ENCODE data around the gene MMADHC. TPM values are rescaled to one million over a fixed set of nuclear protein-coding genes. Genes with fewer than 3 reads are reported as not detected.

Gene MMADHC
- total RNA-seq, 1 donor from 2014 or later, result 122 TPM

DNA sequence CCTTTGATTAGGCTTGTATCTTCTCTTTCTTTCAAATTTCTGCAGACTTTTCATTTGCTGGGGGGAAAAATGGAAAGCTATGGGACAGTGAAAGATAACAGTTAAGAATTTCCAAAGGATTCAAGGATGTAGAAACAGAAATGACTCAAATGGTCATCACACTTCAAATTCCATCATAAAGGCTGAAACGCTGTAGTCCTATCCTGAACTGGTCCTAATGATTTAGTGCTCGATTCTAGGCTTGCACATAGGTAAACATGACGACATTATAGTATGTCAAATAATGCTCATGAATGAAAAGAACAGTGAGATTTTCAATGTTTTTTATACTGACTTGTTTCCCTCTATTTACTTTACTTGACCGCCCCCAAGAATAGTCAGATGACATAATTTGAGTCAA lies 15.7 kb upstream of the MMADHC start:
- FAIRE-seq (no peak), DNase-seq (ENCODE audit: low read depth) (no peak)
- no peaks in the 10 kb centered on the region for H3K27me3 Mint-ChIP-seq (ENCODE audit: low read depth, unreplicated experiment)
- H3K36me3 ChIP-seq (ENCODE audit: insufficient read depth, low read length), result no peaks in the 10 kb centered on the region
- no peaks in the 10 kb centered on the region for H4K20me1 ChIP-seq (ENCODE audit: insufficient read depth, low read length)
- H3K4me1 Mint-ChIP-seq (ENCODE audit: low read depth, unreplicated experiment), result peaks cover 12% of the 10 kb centered on the region
- no peak overlapping the region for H3K4me3 ChIP-seq (ENCODE audit: insufficient read depth, low read depth, low read length)
- peaks cover 3% of the 10 kb centered on the region for H3K36me3 Mint-ChIP-seq (ENCODE audit: low read depth, unreplicated experiment)
- H3K27me3 ChIP-seq (ENCODE audit: insufficient read depth, low read length), result no peaks in the 10 kb centered on the region
- H3K9ac ChIP-seq (ENCODE audit: low read length), result no peak overlapping the region
- no peak overlapping the region for H3K4me2 ChIP-seq (ENCODE audit: low read length)
- no peak overlapping the region for H2AFZ ChIP-seq (ENCODE audit: low read depth, low read length)
- H3K27ac Mint-ChIP-seq (ENCODE audit: unreplicated experiment), result no peak overlapping the region
- no peaks in the 10 kb centered on the region for H3K9me3 ChIP-seq (ENCODE audit: insufficient read depth, low read depth, low read length)
- no peak overlapping the region for H3K4me3 Mint-ChIP-seq (ENCODE audit: unreplicated experiment)
- peaks cover under 1% of the 10 kb centered on the region for H3K4me1 ChIP-seq (ENCODE audit: insufficient read depth, low read length)
- no peak overlapping the region for H3K27ac ChIP-seq (ENCODE audit: low read depth, low read length)
- no peaks in the 10 kb centered on the region for H3K79me2 ChIP-seq (ENCODE audit: insufficient read depth, low read length)
- TF ChIP-seq, protein P1, sequence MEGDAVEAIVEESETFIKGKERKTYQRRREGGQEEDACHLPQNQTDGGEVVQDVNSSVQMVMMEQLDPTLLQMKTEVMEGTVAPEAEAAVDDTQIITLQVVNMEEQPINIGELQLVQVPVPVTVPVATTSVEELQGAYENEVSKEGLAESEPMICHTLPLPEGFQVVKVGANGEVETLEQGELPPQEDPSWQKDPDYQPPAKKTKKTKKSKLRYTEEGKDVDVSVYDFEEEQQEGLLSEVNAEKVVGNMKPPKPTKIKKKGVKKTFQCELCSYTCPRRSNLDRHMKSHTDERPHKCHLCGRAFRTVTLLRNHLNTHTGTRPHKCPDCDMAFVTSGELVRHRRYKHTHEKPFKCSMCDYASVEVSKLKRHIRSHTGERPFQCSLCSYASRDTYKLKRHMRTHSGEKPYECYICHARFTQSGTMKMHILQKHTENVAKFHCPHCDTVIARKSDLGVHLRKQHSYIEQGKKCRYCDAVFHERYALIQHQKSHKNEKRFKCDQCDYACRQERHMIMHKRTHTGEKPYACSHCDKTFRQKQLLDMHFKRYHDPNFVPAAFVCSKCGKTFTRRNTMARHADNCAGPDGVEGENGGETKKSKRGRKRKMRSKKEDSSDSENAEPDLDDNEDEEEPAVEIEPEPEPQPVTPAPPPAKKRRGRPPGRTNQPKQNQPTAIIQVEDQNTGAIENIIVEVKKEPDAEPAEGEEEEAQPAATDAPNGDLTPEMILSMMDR (IDR thresholded peaks at IDR 0.05; ENCODE audit: insufficient read depth, low read depth, low read length), result no peak
- TF ChIP-seq EZH2 (IDR thresholded peaks at IDR 0.05; ENCODE audit: insufficient read depth, low read length), result no peak
- peaks cover 20% of the 10 kb centered on the region for H3K9me3 Mint-ChIP-seq (ENCODE audit: unreplicated experiment)

DNA sequence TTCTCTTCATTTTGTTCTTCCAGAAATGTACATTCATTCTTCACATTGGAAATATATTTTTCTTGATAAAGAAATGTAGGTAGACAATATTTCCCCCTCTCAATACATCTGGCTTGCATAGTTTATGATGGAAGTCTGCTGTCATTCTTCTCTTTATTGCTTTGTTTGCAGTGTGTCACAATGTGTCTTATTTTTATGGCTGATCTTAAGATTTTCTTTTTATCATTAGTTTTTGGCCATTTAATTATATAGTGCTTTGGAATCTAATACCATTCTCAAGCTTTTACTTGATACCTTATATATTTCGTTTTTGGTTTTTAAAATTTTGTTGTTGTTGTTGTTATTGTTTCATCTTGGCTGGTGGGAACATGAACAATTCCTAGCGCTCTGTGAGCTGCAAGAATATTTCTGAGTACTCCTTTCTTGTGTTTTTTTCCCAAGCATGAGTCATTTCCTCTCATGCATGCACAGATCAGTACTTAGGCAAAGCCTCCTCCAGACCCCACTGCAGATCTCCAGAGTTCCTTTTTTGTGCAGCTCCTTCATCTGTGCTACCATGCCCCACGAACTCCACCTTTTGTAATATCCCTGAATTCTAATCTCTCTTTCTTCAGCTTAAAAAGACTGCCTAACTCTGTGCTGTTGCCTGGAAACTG lies 13.7 kb upstream of the MMADHC start:
- FAIRE-seq (peak; percentile 26), DNase-seq (ENCODE audit: low read depth) (peak; percentile 64)
- H3K27ac Mint-ChIP-seq (ENCODE audit: unreplicated experiment), result no peak overlapping the region
- H3K27me3 ChIP-seq (ENCODE audit: insufficient read depth, low read length), result no peaks in the 10 kb centered on the region
- H3K27ac ChIP-seq (ENCODE audit: low read depth, low read length), result no peak overlapping the region
- peaks cover 9% of the 10 kb centered on the region for H3K4me1 ChIP-seq (ENCODE audit: insufficient read depth, low read length)
- H2AFZ ChIP-seq (ENCODE audit: low read depth, low read length), result no peak overlapping the region
- peaks cover 3% of the 10 kb centered on the region for H3K36me3 Mint-ChIP-seq (ENCODE audit: low read depth, unreplicated experiment)
- H3K4me2 ChIP-seq (ENCODE audit: low read length), result peak overlapping the region; percentile 36
- H3K27me3 Mint-ChIP-seq (ENCODE audit: low read depth, unreplicated experiment), result no peaks in the 10 kb centered on the region
- H3K9ac ChIP-seq (ENCODE audit: low read length), result no peak overlapping the region
- no peak overlapping the region for H3K4me3 Mint-ChIP-seq (ENCODE audit: unreplicated experiment)
- H3K36me3 ChIP-seq (ENCODE audit: insufficient read depth, low read length), result no peaks in the 10 kb centered on the region
- H3K4me3 ChIP-seq (ENCODE audit: insufficient read depth, low read depth, low read length), result no peak overlapping the region
- H4K20me1 ChIP-seq (ENCODE audit: insufficient read depth, low read length), result no peaks in the 10 kb centered on the region
- peaks cover 16% of the 10 kb centered on the region for H3K9me3 Mint-ChIP-seq (ENCODE audit: unreplicated experiment)
- no peaks in the 10 kb centered on the region for H3K9me3 ChIP-seq (ENCODE audit: insufficient read depth, low read depth, low read length)
- TF ChIP-seq, protein P1 (IDR thresholded peaks at IDR 0.05; ENCODE audit: insufficient read depth, low read depth, low read length), result no peak
- TF ChIP-seq EZH2 (IDR thresholded peaks at IDR 0.05; ENCODE audit: insufficient read depth, low read length), result no peak
- H3K4me1 Mint-ChIP-seq (ENCODE audit: low read depth, unreplicated experiment), result peaks cover 14% of the 10 kb centered on the region
- no peaks in the 10 kb centered on the region for H3K79me2 ChIP-seq (ENCODE audit: insufficient read depth, low read length)

DNA sequence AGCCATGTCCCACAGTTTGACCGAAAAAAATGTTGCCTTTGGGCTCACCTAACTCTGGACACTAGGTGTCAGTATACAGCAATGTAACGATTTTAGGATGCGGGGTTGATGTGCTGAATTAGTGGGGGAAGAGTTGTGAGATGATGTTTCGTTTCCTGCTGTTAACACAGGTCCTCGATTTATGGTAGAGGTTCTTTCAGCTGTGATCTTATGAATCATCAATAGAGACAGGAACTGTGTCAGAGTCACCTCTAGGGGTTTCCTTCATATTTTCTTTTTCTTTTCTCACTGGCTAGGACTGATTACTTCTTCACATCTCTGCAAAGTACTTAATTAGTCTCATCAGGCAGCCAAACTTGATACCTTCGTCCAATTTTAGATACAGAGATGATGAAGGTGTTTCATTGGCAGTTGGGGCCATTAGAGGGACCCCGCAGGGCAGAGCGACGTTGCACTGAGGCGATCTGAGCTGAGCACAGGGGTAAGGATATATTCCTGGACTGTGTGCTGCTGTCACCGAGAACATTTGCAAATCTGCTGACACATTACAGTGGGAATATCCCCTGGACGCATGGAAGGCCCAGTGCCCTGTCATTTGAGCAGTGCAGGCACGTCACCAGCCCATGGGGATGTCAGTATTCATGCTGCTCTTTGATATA lies 10.2 kb upstream of the MMADHC start:
- FAIRE-seq (peak; percentile 98), DNase-seq (ENCODE audit: low read depth) (peak; percentile 80)
- Mint-ChIP-seq H3K9me3 (ENCODE audit: unreplicated experiment) (peaks cover 11% of the 10 kb centered on the region), H3K4me1 (ENCODE audit: low read depth, unreplicated experiment) (peaks cover 28% of the 10 kb centered on the region), H3K4me3 (ENCODE audit: unreplicated experiment) (peak overlapping the region; percentile 55), H3K27me3 (ENCODE audit: low read depth, unreplicated experiment) (no peaks in the 10 kb centered on the region), H3K36me3 (ENCODE audit: low read depth, unreplicated experiment) (no peaks in the 10 kb centered on the region), H3K27ac (ENCODE audit: unreplicated experiment) (peak overlapping the region; percentile 93)
- Histone ChIP-seq H3K4me3 (ENCODE audit: insufficient read depth, low read depth, low read length) (peak overlapping the region; percentile 12), H3K4me2 (ENCODE audit: low read length) (peak overlapping the region; percentile 79), H3K9me3 (ENCODE audit: insufficient read depth, low read depth, low read length) (no peaks in the 10 kb centered on the region), H3K27me3 (ENCODE audit: insufficient read depth, low read length) (no peaks in the 10 kb centered on the region), H4K20me1 (ENCODE audit: insufficient read depth, low read length) (no peaks in the 10 kb centered on the region), H3K27ac (ENCODE audit: low read depth, low read length) (peak overlapping the region; percentile 69), H3K9ac (ENCODE audit: low read length) (peak overlapping the region; percentile 72), H3K4me1 (ENCODE audit: insufficient read depth, low read length) (peaks cover 15% of the 10 kb centered on the region), H2AFZ (ENCODE audit: low read depth, low read length) (peak overlapping the region; percentile 15), H3K79me2 (ENCODE audit: insufficient read depth, low read length) (no peaks in the 10 kb centered on the region), H3K36me3 (ENCODE audit: insufficient read depth, low read length) (no peaks in the 10 kb centered on the region)
- TF ChIP-seq, protein P1 (IDR thresholded peaks at IDR 0.05; ENCODE audit: insufficient read depth, low read depth, low read length), result peak; percentile 93
- no peak for TF ChIP-seq EZH2 (IDR thresholded peaks at IDR 0.05; ENCODE audit: insufficient read depth, low read length)

All from astrocyte (in vitro differentiated cells and primary cell).